Testis (tissue), 3 donors: ENCODE results near the gene SLC24A3. TPM values are rescaled to one million over a fixed set of nuclear protein-coding genes. Genes with fewer than 3 reads are reported as not detected.

Experiments used
- DNase-seq: peaks from one replicate; pipeline ENCODE4 v3.0.0-alpha.2; 2019
- H3K27ac ChIP-seq, 2 donors: fragments of 200-600 bp; sonication (generic); one replicate each; pipeline ENCODE4 v1.5.1; 2019
- H3K27me3 ChIP-seq: fragments of 200-600 bp; sonication (generic); one replicate; pipeline ENCODE4 v1.5.1; 2019
- H3K36me3 ChIP-seq: fragments of 200-600 bp; sonication (generic); one replicate; pipeline ENCODE4 v1.5.1; 2017; ENCODE audit warnings: low read depth; ENCODE audit errors: missing control alignments
- H3K4me1 ChIP-seq: fragments of 200-600 bp; sonication (generic); one replicate; pipeline ENCODE4 v1.5.1; 2019
- H3K4me3 ChIP-seq, 2 donors: fragments of 200-600 bp; sonication (generic); one replicate each; pipeline ENCODE4 v1.5.1; 2017 to 2019
- H3K9me3 ChIP-seq: fragments of 200-600 bp; sonication (generic); one replicate; pipeline ENCODE4 v1.5.1; 2017
- POLR2A ChIP-seq: fragments of 450-650 bp; IDR thresholded peaks from one replicate; pipeline ENCODE4 v1.6.1; 2017; ENCODE audit warnings: antibody characterized with exemption, mild to moderate bottlenecking, moderate library complexity
- WGBS, 2 donors: methylation state at CpG; one replicate each; pipeline ENCODE4 v1.1.5; 2018; 5-methylcytosine and 5-hydroxymethylcytosine counted together
- intact Hi-C: fragments of 100-400 bp; cut with DNase I; formaldehyde crosslinking; loops from one replicate; pipeline ENCODE4 v1.15.1; 2023; ENCODE audit warnings: low total_unique reads
- polyA plus RNA-seq: library from polyadenylated mRNA; stranded (reverse); fragments of 350-450 nt; fragmentation: Illumina TruSeq; extraction: RNeasy Lipid Tissue Mini Kit (QIAGEN cat#74804); gene quantifications from one replicate; pipeline ENCODE4 v1.2.3, GENCODE V29; 2014; ENCODE audit warnings: low read depth, low replicate concordance; ENCODE audit not compliant: insufficient read depth
- total RNA-seq, 2 donors: library from RNA; depleted of rRNA; stranded (reverse); fragments of >200 nt; gene quantifications; one replicate each; pipeline ENCODE4 v1.2.3, GENCODE V29; 2016
- TF ChIP-seq, protein P1 (sequence below), 3 experiments: fragments of 450-650 bp in 2 of 3; fragments of 200-600 bp in 1 of 3; sonication (generic) in 1 of 3; IDR thresholded peaks; one replicate each; pipeline ENCODE4 v1.5.1; 2016 to 2019; ENCODE audit warnings: antibody characterized with exemption in 3 of 3, mild to moderate bottlenecking in 2 of 3, moderate library complexity in 1 of 3

Gene SLC24A3
- total and polyA plus RNA-seq, 3 donors from 2014 or later: 2.4 to 4.5 (median 3.8) TPM

DNA sequence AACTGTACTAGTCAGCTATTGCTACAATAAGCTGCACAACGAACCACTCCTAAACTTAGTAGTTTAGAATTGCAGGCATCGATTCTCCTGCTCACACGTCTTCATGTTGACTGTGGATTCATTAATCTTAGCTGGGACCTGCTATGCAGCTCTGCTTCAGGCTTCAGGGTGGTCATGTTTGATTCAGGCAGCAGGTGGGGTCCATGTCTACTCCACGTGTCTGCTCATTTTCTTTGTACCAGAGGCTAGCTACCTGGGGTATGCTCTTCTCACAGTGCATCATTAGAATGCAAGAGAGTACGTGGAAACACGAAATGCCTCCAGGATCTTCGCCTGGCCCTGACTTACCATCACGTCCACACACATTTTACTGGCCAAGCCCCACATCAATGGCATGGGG, 481.1 kb downstream of the SLC24A3 start:
- DNase-seq: no peak
- Histone ChIP-seq H3K4me3 (no peak overlapping the region), H3K36me3 (no peaks in the 10 kb centered on the region), H3K9me3 (no peaks in the 10 kb centered on the region), H3K4me1 (no peaks in the 10 kb centered on the region), H3K27ac (no peak overlapping the region), H3K27me3 (no peaks in the 10 kb centered on the region)
- intact Hi-C loops: loop anchor here (10.0 kb wide), 1 partner anchor 311 kb away; no protein-coding TSS in a partner anchor
- 80 to 85% methylated on average over 8 of the region's 8 CpGs for WGBS, 2 donors
- no peak for TF ChIP-seq POLR2A
- TF ChIP-seq, protein P1, sequence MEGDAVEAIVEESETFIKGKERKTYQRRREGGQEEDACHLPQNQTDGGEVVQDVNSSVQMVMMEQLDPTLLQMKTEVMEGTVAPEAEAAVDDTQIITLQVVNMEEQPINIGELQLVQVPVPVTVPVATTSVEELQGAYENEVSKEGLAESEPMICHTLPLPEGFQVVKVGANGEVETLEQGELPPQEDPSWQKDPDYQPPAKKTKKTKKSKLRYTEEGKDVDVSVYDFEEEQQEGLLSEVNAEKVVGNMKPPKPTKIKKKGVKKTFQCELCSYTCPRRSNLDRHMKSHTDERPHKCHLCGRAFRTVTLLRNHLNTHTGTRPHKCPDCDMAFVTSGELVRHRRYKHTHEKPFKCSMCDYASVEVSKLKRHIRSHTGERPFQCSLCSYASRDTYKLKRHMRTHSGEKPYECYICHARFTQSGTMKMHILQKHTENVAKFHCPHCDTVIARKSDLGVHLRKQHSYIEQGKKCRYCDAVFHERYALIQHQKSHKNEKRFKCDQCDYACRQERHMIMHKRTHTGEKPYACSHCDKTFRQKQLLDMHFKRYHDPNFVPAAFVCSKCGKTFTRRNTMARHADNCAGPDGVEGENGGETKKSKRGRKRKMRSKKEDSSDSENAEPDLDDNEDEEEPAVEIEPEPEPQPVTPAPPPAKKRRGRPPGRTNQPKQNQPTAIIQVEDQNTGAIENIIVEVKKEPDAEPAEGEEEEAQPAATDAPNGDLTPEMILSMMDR (IDR thresholded peaks at IDR 0.05): no peak

DNA sequence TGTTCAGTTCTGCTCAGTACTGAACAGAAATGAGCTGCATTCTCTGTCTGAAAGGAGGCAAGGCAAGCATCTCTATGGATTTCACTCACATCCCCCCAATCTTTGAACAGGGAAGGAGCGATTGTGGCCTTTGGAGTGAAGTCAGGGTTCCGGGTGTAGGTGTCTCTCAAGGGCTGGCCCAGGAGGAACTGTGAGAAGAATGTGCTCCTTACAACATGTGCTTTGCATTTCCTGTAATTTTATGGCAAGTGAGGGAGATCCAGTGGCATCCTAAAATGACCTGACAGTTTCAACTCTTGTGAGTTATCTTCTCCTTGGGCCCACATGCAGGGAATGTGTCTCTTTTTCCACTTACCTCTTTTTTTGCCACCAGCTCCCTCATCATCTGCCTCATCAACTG, 482.6 kb downstream of the SLC24A3 start:
- TF ChIP-seq POLR2A: no peak
- TF ChIP-seq, protein P1 (IDR thresholded peaks at IDR 0.05): no peak
- Histone ChIP-seq H3K27me3 (no peaks in the 10 kb centered on the region), H3K9me3 (no peaks in the 10 kb centered on the region), H3K4me3 (no peak overlapping the region), H3K27ac (no peak overlapping the region), H3K4me1 (no peaks in the 10 kb centered on the region), H3K36me3 (no peaks in the 10 kb centered on the region)
- DNase-seq: no peak
- WGBS, 2 donors: 74 to 76% methylated on average over 2 of the region's 2 CpGs
- intact Hi-C loops: loop anchor here (10.0 kb wide), 1 partner anchor 310 kb away; no protein-coding TSS in a partner anchor

DNA sequence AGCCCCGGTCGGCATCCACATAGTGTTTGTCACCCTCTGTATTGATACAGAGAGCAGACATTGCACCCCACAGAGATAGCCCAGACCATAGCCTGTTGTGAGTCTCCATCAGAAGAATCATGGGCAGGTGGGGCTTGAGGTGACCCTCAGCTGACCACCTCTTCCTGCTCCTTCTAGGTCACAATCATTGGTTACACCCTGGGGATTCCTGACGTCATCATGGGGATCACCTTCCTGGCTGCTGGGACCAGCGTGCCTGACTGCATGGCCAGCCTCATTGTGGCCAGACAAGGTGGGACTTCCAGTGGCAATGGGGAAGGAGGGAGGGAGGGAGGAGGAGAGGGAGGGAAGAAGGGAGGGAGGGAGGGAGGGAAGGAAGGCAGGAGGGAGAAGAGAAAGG, 484.2 kb downstream of the SLC24A3 start:
- intact Hi-C loops: loop anchor here (10.0 kb wide), 1 partner anchor 308 kb away; no protein-coding TSS in a partner anchor
- H3K4me3 ChIP-seq: no peak overlapping the region
- WGBS, 2 donors: 83 to 84% methylated on average over 4 of the region's 4 CpGs

DNA sequence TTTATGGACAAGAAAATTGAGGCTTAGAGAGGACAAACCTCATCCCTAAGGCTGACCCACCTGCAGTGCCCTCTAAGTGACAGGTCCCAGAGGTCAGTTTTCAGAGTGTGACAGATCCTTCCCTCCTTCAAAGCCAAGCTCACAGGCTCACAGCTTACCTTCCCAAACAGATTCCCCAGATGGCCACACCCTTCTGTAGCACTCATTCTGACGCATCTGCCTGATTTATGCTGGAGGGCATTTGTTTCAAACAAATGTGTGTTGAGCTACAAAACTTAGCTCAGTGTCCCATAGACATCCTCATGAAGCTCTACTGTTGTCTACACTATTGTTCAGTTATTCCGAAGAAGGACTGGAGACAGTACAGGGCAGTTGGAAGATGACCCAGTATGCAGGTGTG, 485.0 kb downstream of the SLC24A3 start:
- H3K4me3 ChIP-seq: no peak overlapping the region
- H3K27ac ChIP-seq: no peak overlapping the region
- DNase-seq: no peak
- WGBS, 2 donors: 97 to 100% methylated on average over 2 of the region's 2 CpGs
- no peaks in the 10 kb centered on the region for H3K9me3 ChIP-seq
- no peaks in the 10 kb centered on the region for H3K27me3 ChIP-seq
- no peak for TF ChIP-seq POLR2A
- TF ChIP-seq, protein P1 (IDR thresholded peaks at IDR 0.05): no peak
- H3K4me1 ChIP-seq: no peaks in the 10 kb centered on the region
- no peaks in the 10 kb centered on the region for H3K36me3 ChIP-seq
- intact Hi-C loops: loop anchor here (10.0 kb wide), 1 partner anchor 307 kb away; no protein-coding TSS in a partner anchor

More for the DNA sequence above, 484.2 kb downstream of the SLC24A3 start:
- no peak for TF ChIP-seq POLR2A
- TF ChIP-seq, protein P1 (IDR thresholded peaks at IDR 0.05): no peak
- no peaks in the 10 kb centered on the region for H3K9me3 ChIP-seq
- no peaks in the 10 kb centered on the region for H3K4me1 ChIP-seq
- H3K36me3 ChIP-seq: no peaks in the 10 kb centered on the region
- no peaks in the 10 kb centered on the region for H3K27me3 ChIP-seq
- no peak overlapping the region for H3K27ac ChIP-seq
- no peak for DNase-seq
